Mesothelial cell of epicardium (in vitro differentiated cells): Measurements from ENCODE around the gene CD3G. TPM values are rescaled to one million over a fixed set of nuclear protein-coding genes. Genes with fewer than 3 reads are reported as not detected.

Experiments
- DNase-seq, 2 experiments: peaks; one replicate each; pipeline ENCODE4 v3.0.0; 2021; ENCODE audit warnings: low spot score in 2 of 2; ENCODE audit not compliant: unreplicated experiment in 2 of 2
- H3K27ac Mint-ChIP-seq: 2 replicates; pipeline ENCODE4 v1.8.0; 2021; ENCODE audit warnings: mixed read lengths
- H3K27me3 Mint-ChIP-seq: 2 replicates; pipeline ENCODE4 v1.8.0; 2021; ENCODE audit warnings: low read depth, mixed read lengths
- H3K36me3 Mint-ChIP-seq: 2 replicates; pipeline ENCODE4 v1.8.0; 2021; ENCODE audit warnings: mixed read lengths
- H3K4me1 Mint-ChIP-seq: 2 replicates; pipeline ENCODE4 v1.8.0; 2021; ENCODE audit warnings: mixed read lengths
- H3K4me3 Mint-ChIP-seq: 2 replicates; pipeline ENCODE4 v1.8.0; 2021; ENCODE audit warnings: mild to moderate bottlenecking, moderate library complexity, mixed read lengths
- H3K9me3 Mint-ChIP-seq: 2 replicates; pipeline ENCODE4 v1.8.0; 2021; ENCODE audit warnings: mixed read lengths
- total RNA-seq: library from RNA; stranded (reverse); gene quantifications from 3 replicates; pipeline ENCODE4 v1.2.1, GENCODE V29; 2021
- TF ChIP-seq, protein P1 (sequence below): fragments of 200-600 bp; sonication (generic); IDR thresholded peaks from one replicate; pipeline ENCODE4 v1.5.0; 2021; ENCODE audit warnings: antibody characterized with exemption; ENCODE audit not compliant: unreplicated experiment

CD3G gene
- total RNA-seq, 1 donor from 2014 or later = not detected

DNA sequence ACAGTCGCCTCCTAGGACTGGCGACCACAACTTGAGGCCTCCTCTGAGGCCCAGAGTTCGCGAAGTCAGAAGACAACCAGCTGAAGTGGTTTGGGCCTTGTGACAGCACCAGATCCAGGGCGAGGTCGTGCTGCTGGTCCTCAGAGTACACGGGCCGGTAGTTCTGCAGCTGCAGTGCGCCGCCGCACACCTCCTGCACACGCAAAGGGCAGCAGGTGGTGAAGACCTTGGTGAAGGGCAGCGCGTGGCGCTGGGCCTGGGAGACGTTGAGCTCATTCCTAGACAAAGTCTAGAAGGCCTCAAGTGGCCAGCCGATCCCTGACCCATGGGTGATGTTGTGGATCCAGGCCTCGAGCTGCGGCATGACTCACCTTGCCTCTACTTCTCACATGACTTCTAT is 21.4 kb upstream of the CD3G start:
- Mint-ChIP-seq H3K4me3 (no peak overlapping the region), H3K27me3 (peaks cover 17% of the 10 kb centered on the region)

DNA sequence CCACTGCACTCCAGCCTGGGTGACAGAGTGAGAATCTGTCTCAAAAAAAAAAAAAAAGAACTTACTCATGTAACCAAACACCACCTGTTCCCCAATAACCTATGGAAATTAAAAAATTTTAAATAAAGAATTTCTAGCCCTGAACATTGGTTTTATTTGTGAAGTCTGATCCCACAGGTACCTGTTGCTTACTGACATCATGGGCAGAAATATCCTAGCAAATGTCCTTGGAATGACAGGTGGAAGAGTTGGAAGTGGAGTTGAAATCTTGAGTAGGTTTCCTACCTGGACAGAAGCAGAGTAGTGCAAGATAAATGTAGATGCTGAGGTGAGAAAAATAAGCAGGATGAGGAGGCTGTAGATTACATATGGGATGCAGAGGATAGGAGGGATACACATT is 18.9 kb upstream of the CD3G start:
- peaks cover 9% of the 10 kb centered on the region for H3K4me1 Mint-ChIP-seq
- TF ChIP-seq, protein P1, sequence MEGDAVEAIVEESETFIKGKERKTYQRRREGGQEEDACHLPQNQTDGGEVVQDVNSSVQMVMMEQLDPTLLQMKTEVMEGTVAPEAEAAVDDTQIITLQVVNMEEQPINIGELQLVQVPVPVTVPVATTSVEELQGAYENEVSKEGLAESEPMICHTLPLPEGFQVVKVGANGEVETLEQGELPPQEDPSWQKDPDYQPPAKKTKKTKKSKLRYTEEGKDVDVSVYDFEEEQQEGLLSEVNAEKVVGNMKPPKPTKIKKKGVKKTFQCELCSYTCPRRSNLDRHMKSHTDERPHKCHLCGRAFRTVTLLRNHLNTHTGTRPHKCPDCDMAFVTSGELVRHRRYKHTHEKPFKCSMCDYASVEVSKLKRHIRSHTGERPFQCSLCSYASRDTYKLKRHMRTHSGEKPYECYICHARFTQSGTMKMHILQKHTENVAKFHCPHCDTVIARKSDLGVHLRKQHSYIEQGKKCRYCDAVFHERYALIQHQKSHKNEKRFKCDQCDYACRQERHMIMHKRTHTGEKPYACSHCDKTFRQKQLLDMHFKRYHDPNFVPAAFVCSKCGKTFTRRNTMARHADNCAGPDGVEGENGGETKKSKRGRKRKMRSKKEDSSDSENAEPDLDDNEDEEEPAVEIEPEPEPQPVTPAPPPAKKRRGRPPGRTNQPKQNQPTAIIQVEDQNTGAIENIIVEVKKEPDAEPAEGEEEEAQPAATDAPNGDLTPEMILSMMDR = no peak
- no peak for DNase-seq
- H3K4me3 Mint-ChIP-seq = no peak overlapping the region
- no peak overlapping the region for H3K27ac Mint-ChIP-seq
- no peaks in the 10 kb centered on the region for H3K36me3 Mint-ChIP-seq
- peaks cover 26% of the 10 kb centered on the region for H3K27me3 Mint-ChIP-seq
- H3K9me3 Mint-ChIP-seq = peaks cover 5% of the 10 kb centered on the region

More for the DNA sequence above, 21.4 kb upstream of the CD3G start:
- TF ChIP-seq, protein P1 = no peak
- Mint-ChIP-seq H3K4me1 (peaks cover 9% of the 10 kb centered on the region), H3K36me3 (no peaks in the 10 kb centered on the region), H3K9me3 (no peaks in the 10 kb centered on the region), H3K27ac (no peak overlapping the region)
- no peak for DNase-seq

DNA sequence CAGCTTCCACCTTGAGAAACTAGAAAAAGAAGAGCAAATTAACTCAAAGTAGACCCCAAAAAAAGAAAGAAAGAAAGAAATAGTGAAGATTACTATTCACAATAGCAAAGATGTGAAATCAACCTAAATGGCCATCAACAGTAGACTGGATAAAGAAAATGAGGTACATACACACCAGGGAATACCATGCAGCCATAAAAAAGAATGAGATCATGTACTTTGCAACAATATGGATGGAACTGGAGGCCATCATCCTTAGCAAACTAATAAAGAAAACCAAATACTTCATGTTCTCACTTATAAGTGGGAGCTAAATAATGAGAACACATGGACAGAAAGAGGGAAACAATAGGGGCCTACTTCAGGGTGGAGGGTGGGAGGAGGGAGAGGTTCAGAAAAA is 15.4 kb upstream of the CD3G start:
- Mint-ChIP-seq H3K9me3 (peaks cover 5% of the 10 kb centered on the region), H3K36me3 (no peaks in the 10 kb centered on the region), H3K4me3 (no peak overlapping the region), H3K27me3 (peaks cover 24% of the 10 kb centered on the region), H3K4me1 (no peaks in the 10 kb centered on the region), H3K27ac (no peak overlapping the region)
- no peak for DNase-seq
- TF ChIP-seq, protein P1 = no peak

DNA sequence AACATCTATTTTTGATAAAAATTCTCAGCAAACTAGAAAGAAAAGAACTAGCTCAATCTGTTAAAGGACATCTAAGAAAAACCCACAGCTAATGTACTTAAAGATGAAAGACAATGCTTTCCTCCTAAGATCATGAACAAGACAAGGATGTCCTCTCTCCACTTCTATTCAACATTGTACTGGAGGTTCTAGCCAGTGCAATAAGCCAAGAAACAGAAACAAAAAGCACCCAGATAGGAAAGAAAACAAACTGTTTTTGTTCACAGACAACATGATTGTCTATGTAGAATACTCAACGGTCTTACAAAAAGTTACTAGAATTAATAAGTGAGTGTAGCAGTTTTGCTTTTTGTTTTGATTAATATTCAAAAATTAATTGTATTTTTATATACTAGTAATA is 9.4 kb upstream of the CD3G start:
- Mint-ChIP-seq H3K4me3 (no peak overlapping the region), H3K36me3 (no peaks in the 10 kb centered on the region), H3K27ac (no peak overlapping the region), H3K4me1 (no peaks in the 10 kb centered on the region), H3K9me3 (no peaks in the 10 kb centered on the region), H3K27me3 (peaks cover 30% of the 10 kb centered on the region)
- TF ChIP-seq, protein P1 = no peak
- no peak for DNase-seq

DNA sequence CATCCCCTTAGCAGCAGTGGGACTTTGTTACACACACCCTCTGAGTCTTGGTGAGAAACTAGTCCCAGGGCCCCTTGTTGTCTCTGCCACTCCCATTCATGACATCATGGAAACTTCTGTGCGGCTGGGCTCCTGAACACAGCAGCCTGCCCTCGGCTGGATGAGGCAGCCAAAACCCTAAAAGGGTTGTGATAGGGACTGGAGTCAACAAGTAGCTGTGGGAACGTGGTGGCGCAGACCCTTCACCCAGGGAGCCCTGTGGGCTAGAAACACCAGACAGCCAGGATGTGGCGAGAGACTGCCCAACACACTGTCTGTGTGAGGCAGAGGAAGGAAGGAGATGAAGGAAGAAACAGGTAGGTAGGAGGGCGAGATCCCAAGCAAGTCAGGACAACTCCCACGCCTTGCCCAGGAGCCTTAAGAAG is 5.5 kb upstream of the CD3G start:
- TF ChIP-seq, protein P1 = no peak
- Mint-ChIP-seq H3K9me3 (no peaks in the 10 kb centered on the region), H3K27me3 (peaks cover 56% of the 10 kb centered on the region), H3K36me3 (no peaks in the 10 kb centered on the region), H3K4me1 (no peaks in the 10 kb centered on the region), H3K4me3 (no peak overlapping the region), H3K27ac (no peak overlapping the region)
- no peak for DNase-seq
